Mesenchymal stem cell (in vitro differentiated cells and primary cell): ENCODE measurements around the gene DUOXA2.

Source experiments
- DNase-seq: peaks from one replicate; pipeline ENCODE4 v3.0.0-alpha.2; 2013
- H2AFZ ChIP-seq: one replicate; pipeline ENCODE4 v1.6.1; 2013; ENCODE audit warnings: low read depth, mild to moderate bottlenecking, control low read depth, inconsistent platforms, low read length, moderate library complexity
- H2AK5ac ChIP-seq: 2 replicates; pipeline ENCODE4 v1.6.1; 2013; ENCODE audit warnings: low read length, moderate library complexity, mild to moderate bottlenecking, inconsistent platforms; ENCODE audit not compliant: severe bottlenecking
- H2BK120ac ChIP-seq: one replicate; pipeline ENCODE4 v1.6.1; 2013; ENCODE audit warnings: low read depth, mild to moderate bottlenecking, inconsistent platforms, low read length, moderate library complexity
- H2BK12ac ChIP-seq, 2 experiments: one replicate each; pipeline ENCODE4 v1.6.1; 2013; ENCODE audit warnings: inconsistent platforms in 2 of 2, low read length in 2 of 2, mild to moderate bottlenecking in 2 of 2, moderate library complexity in 2 of 2, control low read depth in 1 of 2
- H2BK15ac ChIP-seq: one replicate; pipeline ENCODE4 v1.6.1; 2013; ENCODE audit warnings: mild to moderate bottlenecking, low read depth, inconsistent platforms; ENCODE audit not compliant: poor library complexity, severe bottlenecking
- H2BK5ac ChIP-seq: 2 replicates; pipeline ENCODE4 v1.6.1; 2013; ENCODE audit warnings: low read depth, mild to moderate bottlenecking, low read length, control low read depth, inconsistent platforms; ENCODE audit not compliant: poor library complexity, severe bottlenecking
- H3K14ac ChIP-seq, 2 experiments: one replicate each; pipeline ENCODE4 v1.6.1; 2013; ENCODE audit warnings: inconsistent platforms in 2 of 2, low read length in 2 of 2, control low read depth in 1 of 2, mild to moderate bottlenecking in 1 of 2, moderate library complexity in 1 of 2
- H3K18ac ChIP-seq, 2 experiments: one replicate each; pipeline ENCODE4 v1.6.1; 2013; ENCODE audit warnings: inconsistent platforms in 2 of 2, low read length in 2 of 2, control low read depth in 1 of 2, low read depth in 1 of 2, mild to moderate bottlenecking in 1 of 2
- H3K23ac ChIP-seq, 2 experiments: one replicate each; pipeline ENCODE4 v1.6.1; 2013; ENCODE audit warnings: inconsistent platforms in 2 of 2, low read length in 2 of 2, mild to moderate bottlenecking in 2 of 2, moderate library complexity in 2 of 2, control low read depth in 1 of 2
- H3K27ac ChIP-seq: 2 replicates; pipeline ENCODE4 v1.5.1; 2013; ENCODE audit warnings: mild to moderate bottlenecking, moderate library complexity, low read length, control low read depth, inconsistent platforms; ENCODE audit not compliant: poor library complexity, severe bottlenecking
- H3K27me3 ChIP-seq, 2 experiments: 2 replicates each; pipeline versions ENCODE4 v1.6.1 to v1.7.0; 2013; ENCODE audit warnings: low read length in 2 of 2, mild to moderate bottlenecking in 2 of 2, moderate library complexity in 2 of 2, control low read depth in 1 of 2, inconsistent platforms in 1 of 2; ENCODE audit not compliant: control insufficient read depth in 1 of 2, insufficient read depth in 1 of 2
- H3K36me3 ChIP-seq, 2 experiments: 2 replicates each; pipeline versions ENCODE4 v1.6.1 to v1.7.0; 2013; ENCODE audit warnings: low read length in 2 of 2, control low read depth in 1 of 2, inconsistent platforms in 1 of 2, low read depth in 1 of 2, mild to moderate bottlenecking in 1 of 2; ENCODE audit not compliant: insufficient read depth in 2 of 2, control insufficient read depth in 1 of 2
- H3K4ac ChIP-seq, 2 experiments: one replicate each; pipeline ENCODE4 v1.6.1; 2013; ENCODE audit warnings: inconsistent platforms in 2 of 2, low read length in 2 of 2, mild to moderate bottlenecking in 2 of 2, moderate library complexity in 2 of 2, control low read depth in 1 of 2, low read depth in 1 of 2
- H3K4me1 ChIP-seq: 2 replicates; pipeline ENCODE4 v1.6.1; 2013; ENCODE audit warnings: low read depth, low read length, control low read depth; ENCODE audit not compliant: control insufficient read depth, insufficient read depth
- H3K4me2 ChIP-seq: 2 replicates; pipeline ENCODE4 v1.6.1; 2013; ENCODE audit warnings: low read length, mild to moderate bottlenecking, inconsistent platforms; ENCODE audit not compliant: poor library complexity, severe bottlenecking
- H3K4me3 ChIP-seq, 2 experiments: 2 replicates each; pipeline versions ENCODE4 v1.5.1 to v1.7.0; 2013; ENCODE audit warnings: low read length in 2 of 2, mild to moderate bottlenecking in 2 of 2, control low read depth in 1 of 2, low read depth in 1 of 2; ENCODE audit not compliant: insufficient read depth in 1 of 2
- H3K79me1 ChIP-seq: replicated peaks from 2 replicates; pipeline ENCODE4 v1.6.1; 2013; ENCODE audit warnings: mild to moderate bottlenecking, control low read depth, low read length, inconsistent platforms; ENCODE audit not compliant: poor library complexity, severe bottlenecking
- H3K9ac ChIP-seq: 2 replicates; pipeline ENCODE4 v1.7.0; 2013; ENCODE audit warnings: mild to moderate bottlenecking, low read length, moderate library complexity
- H3K9me3 ChIP-seq: 2 replicates; pipeline ENCODE4 v1.7.0; 2013; ENCODE audit warnings: mild to moderate bottlenecking, low read length; ENCODE audit not compliant: control insufficient read depth
- H4K8ac ChIP-seq: one replicate; pipeline ENCODE4 v1.6.1; 2013; ENCODE audit warnings: inconsistent platforms, mild to moderate bottlenecking, low read length, moderate library complexity
- H4K91ac ChIP-seq: one replicate; pipeline ENCODE4 v1.6.1; 2013; ENCODE audit warnings: mild to moderate bottlenecking, low read length, inconsistent platforms
- WGBS: methylation state at CpG from one replicate; pipeline ENCODE4 v1.1.7; 2013; ENCODE audit warnings: mixed read lengths; 5-methylcytosine and 5-hydroxymethylcytosine counted together

DUOXA2 gene

DNA sequence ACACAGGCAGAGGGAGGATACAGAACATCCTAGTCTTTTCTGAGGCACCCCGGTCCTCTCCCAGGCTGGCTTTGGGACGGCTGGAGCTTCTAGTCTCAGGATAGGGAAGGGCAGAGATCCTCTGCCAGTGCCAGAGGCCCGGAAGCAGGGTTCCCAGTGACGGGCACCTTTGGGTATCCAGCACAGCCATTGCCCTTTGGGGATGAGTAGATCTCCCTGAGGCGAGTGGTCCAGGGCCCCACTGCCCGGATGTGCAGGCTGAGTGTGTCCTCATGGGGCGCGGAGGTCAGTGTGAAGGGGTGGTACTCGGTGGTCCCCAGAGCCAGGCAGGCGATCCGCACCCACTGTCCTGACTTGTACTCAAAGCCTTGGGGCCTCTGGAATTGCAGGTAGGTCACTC, 18.5 kb upstream of the DUOXA2 start:
- Histone ChIP-seq H4K91ac (no peak overlapping the region), H3K18ac (no peak overlapping the region)
- WGBS, result 90% methylated on average over 11 of the region's 11 CpGs

GRCh38 chr15:45097466-45097865, 16.7 kb upstream of the DUOXA2 start:
- H4K91ac ChIP-seq, result no peak overlapping the region
- H3K4ac ChIP-seq, result no peak overlapping the region
- H3K4me3 ChIP-seq, result no peak overlapping the region
- no peak overlapping the region for H3K27ac ChIP-seq
- H2BK15ac ChIP-seq, result no peak overlapping the region
- 100% methylated on average over 5 of the region's 7 CpGs for WGBS
- H3K14ac ChIP-seq, result no peak overlapping the region
- H3K4me2 ChIP-seq, result no peak overlapping the region
- H3K79me1 ChIP-seq, result no peaks in the 10 kb centered on the region
- no peak overlapping the region for H2AK5ac ChIP-seq
- no peaks in the 10 kb centered on the region for H3K36me3 ChIP-seq
- no peak overlapping the region for H3K9ac ChIP-seq
- H2BK120ac ChIP-seq, result no peak overlapping the region
- no peak overlapping the region for H3K18ac ChIP-seq
- no peak overlapping the region for H4K8ac ChIP-seq
- no peaks in the 10 kb centered on the region for H3K9me3 ChIP-seq
- DNase-seq, result no peak
- no peak overlapping the region for H3K23ac ChIP-seq
- H2BK5ac ChIP-seq, result no peak overlapping the region
- no peak overlapping the region for H2AFZ ChIP-seq
- no peaks in the 10 kb centered on the region for H3K4me1 ChIP-seq
- no peak overlapping the region for H2BK12ac ChIP-seq
- peaks cover 70 to 79% of the 10 kb centered on the region in 2 experiments for H3K27me3 ChIP-seq

More for the DNA sequence above, 18.5 kb upstream of the DUOXA2 start:
- H3K4me3 ChIP-seq, result no peak overlapping the region
- H3K9me3 ChIP-seq, result no peaks in the 10 kb centered on the region
- H2BK12ac ChIP-seq, result no peak overlapping the region
- no peak overlapping the region for H2AK5ac ChIP-seq
- H3K4me2 ChIP-seq, result no peak overlapping the region
- H3K27me3 ChIP-seq, result peaks cover 59 to 80% of the 10 kb centered on the region in 2 experiments
- no peaks in the 10 kb centered on the region for H3K4me1 ChIP-seq
- no peak overlapping the region for H3K23ac ChIP-seq
- no peak overlapping the region for H4K8ac ChIP-seq
- no peak overlapping the region for H3K4ac ChIP-seq
- H3K9ac ChIP-seq, result no peak overlapping the region
- no peaks in the 10 kb centered on the region for H3K79me1 ChIP-seq
- no peak overlapping the region for H3K27ac ChIP-seq
- H3K36me3 ChIP-seq, result no peaks in the 10 kb centered on the region
- H2AFZ ChIP-seq, result no peak overlapping the region
- no peak overlapping the region for H2BK120ac ChIP-seq
- DNase-seq, result no peak
- no peak overlapping the region for H2BK15ac ChIP-seq
- no peak overlapping the region for H3K14ac ChIP-seq
- no peak overlapping the region for H2BK5ac ChIP-seq

DNA sequence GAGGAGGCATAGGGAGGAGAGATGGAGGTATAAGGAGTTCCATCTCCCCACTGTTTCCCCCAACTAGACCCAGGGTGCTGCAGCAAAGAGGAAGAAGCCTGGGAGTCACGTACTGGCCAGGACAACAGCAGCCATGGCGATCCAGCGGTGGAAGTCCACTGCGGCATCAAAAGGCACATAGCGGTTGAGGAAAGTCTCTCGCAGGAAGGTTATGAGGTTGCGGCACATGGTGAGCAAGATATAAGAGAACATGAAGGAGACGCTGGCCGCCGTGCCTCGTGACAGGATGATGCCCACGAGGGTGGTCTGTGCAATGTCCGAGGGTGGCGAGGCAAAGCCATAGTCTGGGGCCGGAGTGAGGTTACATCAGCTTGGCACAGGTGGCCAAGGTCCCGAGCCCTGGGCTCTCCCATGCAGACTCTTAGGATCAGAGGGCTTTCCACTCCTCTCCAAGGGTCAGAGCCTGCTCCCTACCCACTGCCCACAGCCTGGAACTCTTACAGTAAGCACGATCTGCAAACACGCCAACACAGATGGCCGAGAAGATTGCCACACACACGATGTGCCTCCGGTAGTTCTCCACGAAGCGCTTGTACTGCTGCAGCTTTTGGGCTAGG, 14.5 kb upstream of the DUOXA2 start:
- 88% methylated on average over 23 of the region's 23 CpGs for WGBS

DNA sequence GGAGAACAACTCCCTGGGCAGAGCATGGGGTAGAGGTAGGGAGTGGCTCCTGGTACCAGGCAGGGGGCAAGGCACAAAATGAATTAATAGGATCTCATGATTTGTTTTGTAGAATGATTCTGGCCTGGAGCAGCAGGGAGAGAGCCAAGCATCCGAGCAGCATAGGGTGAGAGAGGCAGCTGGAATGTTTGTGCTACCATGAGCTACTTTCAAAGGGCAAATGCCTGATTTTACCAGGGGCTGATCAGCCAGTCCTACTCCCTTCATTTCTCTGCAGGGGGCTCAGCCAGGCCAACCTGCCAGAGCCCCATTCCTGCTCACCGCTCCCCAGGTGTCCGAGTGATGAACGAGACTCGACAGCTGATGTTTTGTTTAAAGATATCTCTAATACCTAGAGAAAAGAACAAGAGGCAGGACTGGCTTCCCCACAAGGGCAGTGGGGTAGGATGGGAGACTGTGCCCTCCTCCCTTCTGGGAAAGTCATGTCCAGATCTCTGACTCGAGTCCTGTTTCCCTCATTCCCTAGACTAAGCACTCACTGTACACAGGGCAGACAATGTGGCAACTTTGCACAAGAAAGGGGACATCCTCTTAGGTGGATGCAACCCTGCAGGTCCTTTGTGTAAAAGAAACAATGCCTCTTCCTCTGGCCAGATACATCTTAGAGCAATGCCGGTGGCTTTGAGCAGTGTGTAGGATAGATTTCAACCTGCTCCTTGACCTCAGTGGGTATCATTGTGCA, 13.1 kb upstream of the DUOXA2 start:
- H3K4me2 ChIP-seq, result no peak overlapping the region
- H3K18ac ChIP-seq, result no peak overlapping the region
- no peak overlapping the region for H3K23ac ChIP-seq
- no peak overlapping the region for H2BK5ac ChIP-seq
- H2AK5ac ChIP-seq, result no peak overlapping the region
- no peak overlapping the region for H2AFZ ChIP-seq
- no peak overlapping the region for H4K91ac ChIP-seq
- DNase-seq, result no peak
- WGBS, result 70% methylated on average over 3 of the region's 7 CpGs
- H3K14ac ChIP-seq, result no peak overlapping the region
- no peak overlapping the region for H3K9ac ChIP-seq
- H2BK12ac ChIP-seq, result no peak overlapping the region
- no peaks in the 10 kb centered on the region for H3K9me3 ChIP-seq
- no peak overlapping the region for H3K4ac ChIP-seq
- no peaks in the 10 kb centered on the region for H3K79me1 ChIP-seq
- H4K8ac ChIP-seq, result no peak overlapping the region
- H3K36me3 ChIP-seq, result no peaks in the 10 kb centered on the region
- no peak overlapping the region for H3K27ac ChIP-seq
- no peaks in the 10 kb centered on the region for H3K4me1 ChIP-seq
- H2BK15ac ChIP-seq, result no peak overlapping the region
- no peak overlapping the region for H2BK120ac ChIP-seq
- H3K27me3 ChIP-seq, result peaks cover 64 to 72% of the 10 kb centered on the region in 2 experiments
- no peak overlapping the region for H3K4me3 ChIP-seq

More for the DNA sequence above, 14.5 kb upstream of the DUOXA2 start:
- DNase-seq, result no peak
- no peak overlapping the region for H3K4me2 ChIP-seq
- no peak overlapping the region for H3K9ac ChIP-seq
- no peak overlapping the region for H3K4ac ChIP-seq
- no peak overlapping the region for H4K8ac ChIP-seq
- no peaks in the 10 kb centered on the region for H3K4me1 ChIP-seq
- H3K14ac ChIP-seq, result no peak overlapping the region
- H3K23ac ChIP-seq, result no peak overlapping the region
- H2AFZ ChIP-seq, result no peak overlapping the region
- no peaks in the 10 kb centered on the region for H3K79me1 ChIP-seq
- H3K9me3 ChIP-seq, result no peaks in the 10 kb centered on the region
- no peak overlapping the region for H3K27ac ChIP-seq
- H2BK12ac ChIP-seq, result no peak overlapping the region
- H2BK120ac ChIP-seq, result no peak overlapping the region
- H3K36me3 ChIP-seq, result no peaks in the 10 kb centered on the region
- no peak overlapping the region for H2BK15ac ChIP-seq
- no peak overlapping the region for H2BK5ac ChIP-seq
- peaks cover 64 to 66% of the 10 kb centered on the region in 2 experiments for H3K27me3 ChIP-seq
- H4K91ac ChIP-seq, result no peak overlapping the region
- no peak overlapping the region for H3K18ac ChIP-seq
- H3K4me3 ChIP-seq, result no peak overlapping the region
- H2AK5ac ChIP-seq, result no peak overlapping the region
